ENCODE data around the gene TRPM7.

GRCh38 chr15:50702762-50703334, 16.3 kb upstream of the TRPM7 start:
- TF ChIP-seq CTCF (conservative IDR thresholded peaks at IDR 0.05 in 1 of 2, IDR thresholded peaks at IDR 0.05 in 1 of 2; ENCODE audit: extremely low read depth in 1 of 2, insufficient read depth in 1 of 2, low read depth in 1 of 2, low read length in 2 of 2) = no peak
- TF ChIP-seq EZH2 (IDR thresholded peaks at IDR 0.05; ENCODE audit: borderline replicate concordance, low read length) = no peak

Measured in mammary epithelial cell (primary cell).